Muscle layer of colon (tissue), 2 donors: ENCODE data around the gene TNS4.
"Not testable (repeated sequence)": the region's sequence is repeated elsewhere in the genome, so short reads cannot be mapped to it uniquely, and the experiment has no call there.

ENCODE experiments used
- H3K27ac ChIP-seq: one replicate; pipeline ENCODE4 v1.7.0; 2013; ENCODE audit warnings: low read depth, mild to moderate bottlenecking, low read length, moderate library complexity
- H3K27me3 ChIP-seq, 2 donors: one replicate each; pipeline ENCODE4 v1.7.0; 2013; ENCODE audit warnings: low read length in 2 of 2, mild to moderate bottlenecking in 2 of 2; ENCODE audit not compliant: insufficient read depth in 2 of 2, control insufficient read depth in 1 of 2
- H3K36me3 ChIP-seq: one replicate; pipeline ENCODE4 v1.7.0; 2013; ENCODE audit warnings: mild to moderate bottlenecking, low read length; ENCODE audit not compliant: insufficient read depth
- H3K4me1 ChIP-seq: one replicate; pipeline ENCODE4 v1.7.0; 2013; ENCODE audit warnings: mild to moderate bottlenecking, low read length; ENCODE audit not compliant: insufficient read depth
- H3K4me3 ChIP-seq, 2 donors: one replicate each; pipeline ENCODE4 v1.7.0; 2013; ENCODE audit warnings: low read length in 2 of 2, low read depth in 1 of 2, mild to moderate bottlenecking in 1 of 2, moderate library complexity in 1 of 2
- H3K9ac ChIP-seq: one replicate; pipeline ENCODE4 v1.7.0; 2013; ENCODE audit warnings: low read length
- H3K9me3 ChIP-seq: one replicate; pipeline ENCODE4 v1.7.0; 2013; ENCODE audit warnings: mild to moderate bottlenecking, low read length
- donor health status: abdominal sarcoma.
- donor health status: Adenocarcinoma of cecum.

TNS4 gene

DNA sequence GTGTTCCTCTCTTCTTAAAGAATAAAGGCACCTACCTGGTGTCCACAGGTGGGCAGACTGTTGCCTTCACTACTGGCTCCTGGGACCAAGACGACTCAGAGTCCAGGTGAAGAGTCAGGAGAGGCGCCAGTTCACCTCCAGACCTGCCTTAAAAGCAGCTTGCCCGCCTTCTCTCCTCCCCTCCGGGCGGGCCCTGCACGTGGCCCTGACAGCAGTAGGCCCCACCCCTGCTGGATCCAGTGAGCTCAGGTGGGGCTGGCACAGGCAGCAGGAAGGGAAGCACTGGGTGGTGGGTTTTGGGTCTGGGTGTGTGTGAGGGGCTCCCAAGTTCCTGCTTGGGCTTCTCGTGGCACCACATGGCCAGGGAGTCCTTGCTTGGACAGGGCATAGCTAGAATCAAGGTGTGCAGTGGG lies at the start of gene TNS4:
TSS of gene TNS4 (minus strand) at position 125 of the 413 bp plus-strand sequence. CDS start 5,198 bp downstream, outside the sequence.
- Histone ChIP-seq H3K36me3 (no peaks in the 10 kb centered on the region), H3K27ac (peak within 1 kb of the TSS; percentile 55)

DNA sequence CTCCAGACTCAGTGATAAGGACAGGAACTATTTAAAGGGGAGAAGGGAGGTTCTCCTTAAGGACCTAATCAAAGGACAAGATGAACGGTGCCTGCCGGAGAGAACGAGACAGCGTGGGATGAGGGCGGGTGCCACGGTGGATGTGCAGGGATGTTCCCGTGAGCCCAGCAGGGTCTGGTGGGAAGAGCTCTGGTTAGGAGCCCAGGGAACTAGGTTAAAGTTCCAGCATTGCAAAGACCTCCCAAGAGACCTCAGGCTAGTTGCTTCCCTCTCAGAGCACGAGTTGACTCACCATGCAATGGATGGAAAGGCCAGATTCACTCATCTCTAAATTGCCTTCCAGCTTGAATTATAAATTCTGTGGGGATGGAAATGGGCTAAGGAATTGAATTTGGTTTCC lies 49.2 kb upstream of the TNS4 start:
- H3K36me3 ChIP-seq = no peaks in the 10 kb centered on the region
- H3K9ac ChIP-seq = no peak overlapping the region
- H3K4me1 ChIP-seq = peaks cover 74% of the 10 kb centered on the region
- H3K4me3 ChIP-seq = no peak overlapping the region
- no peaks in the 10 kb centered on the region for H3K9me3 ChIP-seq
- H3K27me3 ChIP-seq = no peaks in the 10 kb centered on the region
- peak overlapping the region; percentile 89 for H3K27ac ChIP-seq

More for the DNA sequence above, at the start of gene TNS4:
- no peaks in the 10 kb centered on the region for H3K9me3 ChIP-seq
- H3K4me1 ChIP-seq = peaks cover 30% of the 10 kb centered on the region
- no peak within 1 kb of the TSS for H3K4me3 ChIP-seq
- H3K27me3 ChIP-seq = no peaks in the 10 kb centered on the region
- H3K9ac ChIP-seq = no peak within 1 kb of the TSS

DNA sequence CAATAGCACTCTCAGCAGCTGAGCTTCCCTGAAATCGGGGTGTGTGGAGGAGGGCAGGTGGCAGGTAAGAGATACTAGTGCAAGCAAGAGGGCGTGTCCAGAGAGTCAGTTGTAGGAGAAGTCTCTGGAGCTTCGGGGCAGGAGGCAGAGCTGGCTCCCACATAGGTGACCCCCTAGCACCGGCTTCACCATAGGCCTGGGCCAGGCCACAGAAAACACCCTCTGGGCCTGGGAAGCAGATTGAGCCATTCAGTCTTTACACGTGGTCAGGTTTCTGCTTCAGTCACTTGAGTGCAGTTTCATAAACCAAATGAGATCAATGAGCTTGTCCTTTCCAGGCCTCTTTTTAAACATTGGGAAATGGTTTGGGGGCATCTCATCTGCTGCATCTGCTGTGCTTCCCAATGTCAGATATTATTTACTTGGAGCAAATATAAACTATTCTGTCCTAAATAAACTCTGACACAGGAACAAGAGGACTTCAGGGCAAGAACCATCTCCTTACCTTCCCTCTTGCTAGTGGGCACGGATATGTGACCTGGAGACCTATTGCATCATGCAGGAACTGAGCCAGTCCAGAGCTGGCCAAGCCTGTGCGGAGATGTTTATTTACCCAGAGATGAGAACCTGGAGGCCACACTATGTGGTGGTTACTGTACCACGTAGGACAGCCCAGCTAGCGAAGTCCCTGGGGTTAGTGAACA lies 47.7 kb upstream of the TNS4 start:
- Histone ChIP-seq H3K36me3 (no peaks in the 10 kb centered on the region), H3K27me3 (no peaks in the 10 kb centered on the region), H3K9me3 (no peaks in the 10 kb centered on the region), H3K4me3 (no peak overlapping the region), H3K9ac (no peak overlapping the region), H3K4me1 (peaks cover 68% of the 10 kb centered on the region), H3K27ac (peak overlapping the region; percentile 89)

GRCh38 chr17:40548491-40548981 lies 47.1 kb upstream of the TNS4 start:
- H3K27ac ChIP-seq = peak overlapping the region; percentile 89
- H3K4me1 ChIP-seq = peaks cover 66% of the 10 kb centered on the region
- H3K4me3 ChIP-seq = no peak overlapping the region
- no peaks in the 10 kb centered on the region for H3K9me3 ChIP-seq
- no peak overlapping the region for H3K9ac ChIP-seq
- no peaks in the 10 kb centered on the region for H3K27me3 ChIP-seq
- H3K36me3 ChIP-seq = no peaks in the 10 kb centered on the region

- H3K27ac ChIP-seq = peak overlapping the region; percentile 89
- no peak overlapping the region for H3K4me3 ChIP-seq
- H3K9me3 ChIP-seq = no peaks in the 10 kb centered on the region
- H3K4me1 ChIP-seq = peaks cover 66% of the 10 kb centered on the region
- H3K9ac ChIP-seq = no peak overlapping the region
- no peaks in the 10 kb centered on the region for H3K27me3 ChIP-seq
- no peaks in the 10 kb centered on the region for H3K36me3 ChIP-seq
Measured at GRCh38 chr17:40547785-40548478, 46.5 kb upstream of the TNS4 start.

DNA sequence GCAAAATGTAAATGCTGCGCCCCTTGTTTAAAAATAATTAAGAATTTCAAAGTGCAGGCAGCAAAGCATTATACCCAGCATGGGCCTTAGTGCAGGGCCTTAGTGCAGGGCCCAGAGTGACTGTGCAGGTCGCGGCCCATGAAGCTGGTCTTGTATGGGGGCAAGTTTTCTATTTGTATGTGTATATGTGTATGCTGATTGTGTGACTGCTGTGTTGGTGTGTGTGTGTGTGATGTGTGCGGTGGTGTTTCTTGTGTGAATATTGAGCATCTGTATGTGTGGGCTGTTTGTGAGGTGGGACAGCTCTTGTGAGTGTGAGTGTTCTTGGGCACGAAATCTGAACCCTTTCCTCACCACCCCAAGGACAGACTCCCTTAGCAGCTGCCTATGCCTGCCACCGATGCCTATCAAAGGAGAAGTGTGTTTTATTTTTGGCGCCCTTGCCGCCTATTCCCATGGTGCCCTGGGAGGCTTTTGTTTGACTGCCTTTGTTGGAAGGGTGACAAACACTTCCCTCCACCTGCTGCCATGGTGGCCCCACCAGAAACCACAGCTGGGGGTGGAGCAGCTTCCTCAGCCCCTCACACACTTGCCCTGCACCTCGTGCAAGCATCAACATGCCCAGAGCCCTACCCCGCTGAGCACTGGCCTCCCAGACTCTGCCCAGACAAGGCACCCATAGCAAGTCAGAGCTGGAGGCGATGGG lies 45.8 kb upstream of the TNS4 start:
- H3K9ac ChIP-seq = no peak overlapping the region
- H3K36me3 ChIP-seq = no peaks in the 10 kb centered on the region
- peaks cover 66% of the 10 kb centered on the region for H3K4me1 ChIP-seq
- H3K27me3 ChIP-seq = no peaks in the 10 kb centered on the region
- H3K27ac ChIP-seq = peak overlapping the region; percentile 89
- H3K9me3 ChIP-seq = no peaks in the 10 kb centered on the region
- H3K4me3 ChIP-seq = no peak overlapping the region

GRCh38 chr17:40546497-40546896 lies 45.1 kb upstream of the TNS4 start:
- not testable (repeated sequence) for H3K27me3 ChIP-seq, H3K36me3 ChIP-seq, H3K9me3 ChIP-seq, H3K27ac ChIP-seq, H3K9ac ChIP-seq, H3K4me3 ChIP-seq
- H3K4me1 ChIP-seq = peaks cover 66% of the 10 kb centered on the region

- no peaks in the 10 kb centered on the region for H3K9me3 ChIP-seq
- H3K4me1 ChIP-seq = peaks cover 65% of the 10 kb centered on the region
- H3K4me3 ChIP-seq = no peak overlapping the region
- no peak overlapping the region for H3K9ac ChIP-seq
- H3K27me3 ChIP-seq = no peaks in the 10 kb centered on the region
- no peak overlapping the region for H3K27ac ChIP-seq
- H3K36me3 ChIP-seq = no peaks in the 10 kb centered on the region
Measured at GRCh38 chr17:40545660-40546059, 44.2 kb upstream of the TNS4 start.

GRCh38 chr17:40542558-40543411 lies 41.4 kb upstream of the TNS4 start:
- H3K36me3 ChIP-seq = no peaks in the 10 kb centered on the region
- peak overlapping the region; percentile 32 for H3K9ac ChIP-seq
- H3K27ac ChIP-seq = peak overlapping the region; percentile 81
- H3K9me3 ChIP-seq = no peaks in the 10 kb centered on the region
- H3K4me1 ChIP-seq = peaks cover 59% of the 10 kb centered on the region
- H3K27me3 ChIP-seq = no peaks in the 10 kb centered on the region
- no peak overlapping the region for H3K4me3 ChIP-seq

- Histone ChIP-seq H3K36me3 (no peaks in the 10 kb centered on the region), H3K9me3 (no peaks in the 10 kb centered on the region), H3K27ac (peak overlapping the region; percentile 81), H3K27me3 (no peaks in the 10 kb centered on the region), H3K4me3 (no peak overlapping the region), H3K9ac (no peak overlapping the region), H3K4me1 (peaks cover 58% of the 10 kb centered on the region)
Measured at GRCh38 chr17:40541873-40542557, 40.6 kb upstream of the TNS4 start.
